C1 segment of cervical spinal cord (tissue), 14 donors: ENCODE results near the gene SRGN.

ENCODE experiments used
- DNase-seq, 14 donors: peaks; one replicate each; lab custom pipeline; 2025; lab: John Stamatoyannopoulos, UW

Gene SRGN

GRCh38 chr10:69060127-69060798, 27.6 kb upstream of the SRGN start:
- no peak for DNase-seq

- DNase-seq, result peak in 6 of 14 donors; percentile 12 to 52 (median 30)
Observed at GRCh38 chr10:69061305-69062161, 26.4 kb upstream of the SRGN start.

GRCh38 chr10:69062901-69063300, 25.0 kb upstream of the SRGN start:
- no peak for DNase-seq

GRCh38 chr10:69064762-69065328, 23.1 kb upstream of the SRGN start:
- DNase-seq, result no peak

- DNase-seq, result peak in 1 of 14 donors; percentile 12
Observed at GRCh38 chr10:69065406-69066361, 22.2 kb upstream of the SRGN start.

- DNase-seq, result no peak
Observed at GRCh38 chr10:69067189-69067588, 20.7 kb upstream of the SRGN start.

GRCh38 chr10:69068549-69068948, 19.4 kb upstream of the SRGN start:
- no peak for DNase-seq

- DNase-seq, result no peak
Observed at GRCh38 chr10:69069090-69070042, 18.5 kb upstream of the SRGN start.

- DNase-seq, result no peak
Observed at GRCh38 chr10:69070951-69071350, 17.0 kb upstream of the SRGN start.

GRCh38 chr10:69071610-69072009, 16.3 kb upstream of the SRGN start:
- no peak for DNase-seq

- DNase-seq, result no peak
Observed at GRCh38 chr10:69073026-69073425, 14.9 kb upstream of the SRGN start.

GRCh38 chr10:69073736-69074364, 14.1 kb upstream of the SRGN start:
- DNase-seq, result no peak

GRCh38 chr10:69074532-69074931, 13.4 kb upstream of the SRGN start:
- no peak for DNase-seq

- DNase-seq, result no peak
Observed at GRCh38 chr10:69075431-69075830, 12.5 kb upstream of the SRGN start.

GRCh38 chr10:69078311-69078710, 9.6 kb upstream of the SRGN start:
- no peak for DNase-seq

GRCh38 chr10:69080226-69080625, 7.7 kb upstream of the SRGN start:
- no peak for DNase-seq

GRCh38 chr10:69086001-69086509, 1.8 kb upstream of the SRGN start:
- DNase-seq, result peak in 2 of 14 donors; percentile 8 to 13

- no peak for DNase-seq
Observed at GRCh38 chr10:69088471-69088769, 517 bp downstream of the SRGN start.

- DNase-seq, result no peak
Observed at GRCh38 chr10:69088801-69089501, 1.0 kb downstream of the SRGN start.
